Measurements from ENCODE around the gene APBA1.
A peak's percentile ranks its signal among the peaks of the same experiment; 100 is the strongest.

The APBA1 gene

DNA sequence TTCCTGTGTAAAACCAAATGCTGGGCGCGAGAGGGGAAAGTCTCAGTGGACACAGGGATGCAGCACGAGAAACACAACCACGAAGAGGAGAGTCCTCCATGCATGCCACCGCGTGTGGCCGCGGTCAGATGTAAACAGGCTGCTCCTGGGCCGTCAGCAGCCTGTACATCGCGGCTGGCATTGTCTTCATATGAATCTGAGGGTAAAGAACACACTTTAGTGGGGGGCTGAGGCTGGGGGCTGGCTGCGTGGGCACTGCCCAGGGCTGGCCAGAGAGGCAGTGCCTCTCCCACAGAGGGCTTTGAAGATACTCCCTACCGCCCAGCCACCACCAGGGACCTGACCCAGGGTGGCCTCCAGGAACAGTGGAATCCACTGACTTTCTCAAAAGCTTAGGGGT, 241.0 kb downstream of the APBA1 start:
- H3K36me3 ChIP-seq (ENCODE audit: insufficient read depth, low read length), result no peaks in the 10 kb centered on the region
- no peak overlapping the region for H3K4me3 ChIP-seq (ENCODE audit: low read depth, low read length)
- H3K27me3 ChIP-seq (ENCODE audit: insufficient read depth, low read length), result no peaks in the 10 kb centered on the region
- no peaks in the 10 kb centered on the region for H3K79me2 ChIP-seq (ENCODE audit: control insufficient read depth, insufficient read depth, low read length, unreplicated experiment)
- no peak overlapping the region for H3K27ac ChIP-seq (ENCODE audit: low read depth, low read length)
- no peak overlapping the region for H2AFZ ChIP-seq (ENCODE audit: low read length, unreplicated experiment)
- no peaks in the 10 kb centered on the region for H3K4me1 ChIP-seq (ENCODE audit: control insufficient read depth, insufficient read depth, low read length, unreplicated experiment)

DNA sequence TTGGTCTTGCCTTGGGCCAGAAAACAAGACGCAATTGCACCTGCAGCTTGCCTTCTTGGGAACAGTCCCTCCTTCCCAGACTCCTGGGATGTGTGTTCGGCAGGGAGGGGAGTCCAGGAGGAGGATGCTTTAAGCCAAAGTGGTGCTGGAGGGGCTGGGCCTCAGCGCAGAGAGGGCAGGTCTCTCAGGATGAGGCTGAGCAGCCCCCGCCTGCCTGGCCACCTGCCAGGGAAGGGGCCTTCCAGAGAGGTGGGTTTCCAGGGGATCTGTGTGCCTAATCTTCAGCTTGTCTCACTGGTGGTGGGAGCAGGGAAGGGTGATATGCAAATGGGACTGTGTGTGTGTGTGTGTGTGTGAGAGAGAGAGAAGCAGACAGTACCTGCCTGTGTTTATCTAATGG, 242.0 kb downstream of the APBA1 start:
- H2AFZ ChIP-seq (ENCODE audit: low read length, unreplicated experiment), result no peak overlapping the region
- no peak overlapping the region for H3K4me3 ChIP-seq (ENCODE audit: low read depth, low read length)
- H3K27me3 ChIP-seq (ENCODE audit: insufficient read depth, low read length), result no peaks in the 10 kb centered on the region
- no peak overlapping the region for H3K27ac ChIP-seq (ENCODE audit: low read depth, low read length)
- no peaks in the 10 kb centered on the region for H3K79me2 ChIP-seq (ENCODE audit: control insufficient read depth, insufficient read depth, low read length, unreplicated experiment)
- no peaks in the 10 kb centered on the region for H3K4me1 ChIP-seq (ENCODE audit: control insufficient read depth, insufficient read depth, low read length, unreplicated experiment)
- no peaks in the 10 kb centered on the region for H3K36me3 ChIP-seq (ENCODE audit: insufficient read depth, low read length)

DNA sequence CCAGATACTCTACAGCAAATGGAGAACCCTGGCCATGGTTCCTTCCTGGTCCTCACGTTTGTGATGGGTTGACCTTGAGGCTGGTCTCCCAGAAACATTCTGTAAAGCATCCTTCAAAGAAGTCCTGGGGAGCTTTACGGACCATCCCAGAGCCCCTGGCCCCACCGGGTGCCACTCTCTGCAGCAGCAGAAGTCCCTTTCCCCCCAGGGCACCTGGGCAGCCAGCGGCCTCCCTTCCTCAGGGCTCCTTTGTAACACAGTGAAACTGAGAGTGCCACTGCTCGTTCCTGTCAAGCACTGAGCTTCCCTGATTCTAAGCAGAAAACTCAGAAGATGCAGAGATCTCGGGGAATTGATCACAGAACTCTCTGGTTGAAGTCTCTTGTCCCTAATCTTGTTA, 242.9 kb downstream of the APBA1 start:
- Histone ChIP-seq H3K27me3 (ENCODE audit: insufficient read depth, low read length) (peaks cover 8% of the 10 kb centered on the region; the same call in 1 of the 2 replicates), H3K36me3 (ENCODE audit: insufficient read depth, low read length) (no peaks in the 10 kb centered on the region), H3K79me2 (ENCODE audit: control insufficient read depth, insufficient read depth, low read length, unreplicated experiment) (no peaks in the 10 kb centered on the region), H3K4me1 (ENCODE audit: control insufficient read depth, insufficient read depth, low read length, unreplicated experiment) (no peaks in the 10 kb centered on the region), H2AFZ (ENCODE audit: low read length, unreplicated experiment) (no peak overlapping the region), H3K27ac (ENCODE audit: low read depth, low read length) (no peak overlapping the region), H3K4me3 (ENCODE audit: low read depth, low read length) (no peak overlapping the region)

DNA sequence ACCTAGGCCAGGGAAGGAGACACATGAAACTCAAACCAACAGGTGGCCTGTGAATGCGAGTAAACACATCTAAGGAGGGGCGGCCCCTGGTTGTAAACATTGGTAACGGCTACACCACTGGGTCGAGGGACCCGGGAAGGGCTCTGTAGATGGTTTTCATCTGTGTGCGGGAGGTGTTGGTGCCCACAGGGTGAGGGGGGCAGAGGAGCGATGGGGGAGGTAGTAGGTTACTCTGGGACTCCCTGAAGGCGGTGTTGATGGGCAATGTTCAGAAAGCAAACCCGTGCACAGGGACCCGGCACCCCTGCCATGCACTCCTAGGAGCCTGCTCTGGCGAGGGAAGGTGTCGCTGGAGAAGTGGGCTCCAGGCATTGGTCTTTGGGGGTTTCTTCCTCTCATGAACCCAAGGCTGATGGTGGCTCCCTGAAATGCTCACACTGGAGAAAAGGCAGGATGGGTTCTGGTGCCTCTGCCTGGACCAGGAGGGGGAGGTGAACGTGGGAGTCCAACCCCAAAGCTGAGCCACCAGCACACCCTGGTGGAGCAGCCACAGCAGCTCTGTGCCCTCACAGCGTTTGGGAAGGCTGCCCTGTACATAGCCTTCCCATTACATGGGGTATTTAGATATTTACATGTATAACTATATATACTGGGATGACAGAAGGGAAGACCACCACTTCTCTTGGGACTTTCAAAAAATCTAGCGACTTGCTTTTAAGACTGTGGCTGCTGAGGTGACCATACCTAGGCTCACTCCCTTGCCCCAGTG, 244.0 kb downstream of the APBA1 start:
- no peaks in the 10 kb centered on the region for H3K79me2 ChIP-seq (ENCODE audit: control insufficient read depth, insufficient read depth, low read length, unreplicated experiment)
- H3K36me3 ChIP-seq (ENCODE audit: insufficient read depth, low read length), result no peaks in the 10 kb centered on the region
- no peak overlapping the region for H2AFZ ChIP-seq (ENCODE audit: low read length, unreplicated experiment)

DNA sequence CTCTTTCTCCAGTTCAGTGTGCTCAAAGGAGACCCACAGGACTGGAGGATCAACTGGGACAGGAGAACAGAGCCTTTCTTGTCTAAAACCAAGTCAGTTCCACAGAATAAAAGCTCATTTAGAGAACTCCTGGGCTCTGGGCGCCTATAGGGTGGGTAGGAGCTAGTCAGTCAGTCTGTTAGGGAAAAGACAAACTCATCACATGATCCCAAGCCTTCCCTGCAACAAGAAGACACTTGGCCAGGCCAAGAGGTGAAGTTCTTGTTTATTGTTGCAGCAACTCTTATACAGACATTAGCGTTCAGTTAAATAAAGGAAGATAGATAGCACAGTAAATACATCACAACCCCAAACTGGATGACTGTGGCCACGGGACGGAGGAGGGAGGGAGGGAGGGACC, 244.9 kb downstream of the APBA1 start:
- Histone ChIP-seq H3K79me2 (ENCODE audit: control insufficient read depth, insufficient read depth, low read length, unreplicated experiment) (no peaks in the 10 kb centered on the region), H2AFZ (ENCODE audit: low read length, unreplicated experiment) (no peak overlapping the region), H3K4me3 (ENCODE audit: low read depth, low read length) (no peak overlapping the region), H3K36me3 (ENCODE audit: insufficient read depth, low read length) (no peaks in the 10 kb centered on the region), H3K27me3 (ENCODE audit: insufficient read depth, low read length) (peaks cover 9% of the 10 kb centered on the region; the same call in 1 of the 2 replicates), H3K27ac (ENCODE audit: low read depth, low read length) (no peak overlapping the region), H3K4me1 (ENCODE audit: control insufficient read depth, insufficient read depth, low read length, unreplicated experiment) (no peaks in the 10 kb centered on the region)

More for the DNA sequence above, 244.0 kb downstream of the APBA1 start:
- H3K4me3 ChIP-seq (ENCODE audit: low read depth, low read length), result no peak overlapping the region
- no peak overlapping the region for H3K27ac ChIP-seq (ENCODE audit: low read depth, low read length)
- H3K4me1 ChIP-seq (ENCODE audit: control insufficient read depth, insufficient read depth, low read length, unreplicated experiment), result no peaks in the 10 kb centered on the region
- H3K27me3 ChIP-seq (ENCODE audit: insufficient read depth, low read length), result peaks cover 9% of the 10 kb centered on the region; the same call in 1 of the 2 replicates

DNA sequence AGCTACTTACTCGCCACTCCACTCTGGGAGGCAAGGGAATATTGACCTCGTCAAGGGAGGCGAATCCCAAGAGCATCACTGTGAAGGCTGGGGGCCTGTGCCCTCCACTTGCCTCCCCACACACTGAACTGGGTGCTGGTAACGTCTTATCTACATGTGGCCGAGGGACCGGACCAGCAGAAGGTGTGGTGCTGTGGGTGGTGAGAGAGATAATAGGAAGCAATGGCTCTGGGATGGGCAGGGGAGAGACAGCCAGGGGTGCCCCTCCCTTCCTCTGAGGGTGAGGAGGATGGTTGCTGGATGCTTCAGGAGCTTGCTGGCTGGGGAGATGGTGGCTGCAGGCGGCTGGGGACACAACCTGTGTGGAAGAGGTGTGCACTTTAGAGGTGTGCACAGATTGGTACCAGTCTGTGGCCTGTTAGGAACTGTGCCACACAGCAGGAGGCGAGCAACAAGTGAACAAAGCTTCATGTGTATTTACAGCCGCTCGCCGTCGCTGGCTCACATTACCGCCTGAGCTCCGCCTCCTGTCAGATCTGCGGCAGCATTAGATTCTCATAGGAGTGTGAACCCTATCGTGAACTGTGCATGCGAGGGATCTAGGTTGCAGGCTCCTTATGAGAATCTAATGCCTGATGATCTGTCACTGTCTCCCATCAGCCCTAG, 246.9 kb downstream of the APBA1 start:
- Histone ChIP-seq H3K4me3 (ENCODE audit: low read depth, low read length) (no peak overlapping the region), H3K4me1 (ENCODE audit: control insufficient read depth, insufficient read depth, low read length, unreplicated experiment) (no peaks in the 10 kb centered on the region), H3K36me3 (ENCODE audit: insufficient read depth, low read length) (no peaks in the 10 kb centered on the region), H3K27ac (ENCODE audit: low read depth, low read length) (no peak overlapping the region), H3K27me3 (ENCODE audit: insufficient read depth, low read length) (peaks cover 12% of the 10 kb centered on the region), H3K79me2 (ENCODE audit: control insufficient read depth, insufficient read depth, low read length, unreplicated experiment) (no peaks in the 10 kb centered on the region), H2AFZ (ENCODE audit: low read length, unreplicated experiment) (no peak overlapping the region)

DNA sequence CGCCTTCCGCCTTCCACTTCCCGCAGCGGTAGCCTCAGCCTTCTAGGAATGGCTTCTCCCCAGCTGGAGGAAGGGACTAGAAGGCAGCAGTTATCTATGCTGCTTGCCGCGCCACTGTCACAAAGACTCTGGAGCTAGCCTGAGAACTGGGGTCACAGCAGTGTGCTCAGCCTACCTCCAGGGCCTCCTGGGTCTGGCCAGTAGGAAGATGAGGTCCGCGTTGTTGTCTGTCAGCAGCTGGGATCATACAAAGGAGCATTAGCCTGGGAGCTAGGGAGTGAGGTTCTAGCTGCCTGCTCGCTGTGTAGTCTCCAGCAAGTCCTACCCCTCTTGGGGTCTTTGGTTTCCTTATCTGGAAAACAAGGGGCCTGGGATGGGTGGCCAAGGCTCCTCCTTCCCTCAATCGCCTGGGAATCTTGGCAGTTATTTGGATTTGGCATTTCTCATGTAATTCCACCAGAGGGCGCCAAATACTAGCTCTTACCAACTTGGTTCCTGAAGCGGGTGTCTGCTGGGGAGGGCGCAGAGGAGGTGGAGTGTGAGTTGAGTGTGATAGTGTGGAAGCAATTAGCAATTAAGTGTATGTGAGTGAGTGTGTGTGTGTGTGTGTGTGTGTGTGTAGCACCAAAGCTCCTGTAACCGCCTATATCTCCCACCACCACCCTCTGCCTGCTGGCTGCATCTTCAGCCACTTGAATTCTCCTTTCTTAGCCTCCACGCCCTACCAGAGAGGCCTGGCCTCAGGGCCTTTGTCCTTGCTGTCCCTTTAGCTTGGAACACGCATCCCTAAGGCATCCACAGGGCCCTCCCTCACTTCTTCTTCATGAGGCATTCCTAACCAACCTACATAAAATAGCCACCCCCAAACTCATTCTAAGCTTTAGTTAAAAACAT, 250.0 kb downstream of the APBA1 start:
- no peak overlapping the region for H2AFZ ChIP-seq (ENCODE audit: low read length, unreplicated experiment)

DNA sequence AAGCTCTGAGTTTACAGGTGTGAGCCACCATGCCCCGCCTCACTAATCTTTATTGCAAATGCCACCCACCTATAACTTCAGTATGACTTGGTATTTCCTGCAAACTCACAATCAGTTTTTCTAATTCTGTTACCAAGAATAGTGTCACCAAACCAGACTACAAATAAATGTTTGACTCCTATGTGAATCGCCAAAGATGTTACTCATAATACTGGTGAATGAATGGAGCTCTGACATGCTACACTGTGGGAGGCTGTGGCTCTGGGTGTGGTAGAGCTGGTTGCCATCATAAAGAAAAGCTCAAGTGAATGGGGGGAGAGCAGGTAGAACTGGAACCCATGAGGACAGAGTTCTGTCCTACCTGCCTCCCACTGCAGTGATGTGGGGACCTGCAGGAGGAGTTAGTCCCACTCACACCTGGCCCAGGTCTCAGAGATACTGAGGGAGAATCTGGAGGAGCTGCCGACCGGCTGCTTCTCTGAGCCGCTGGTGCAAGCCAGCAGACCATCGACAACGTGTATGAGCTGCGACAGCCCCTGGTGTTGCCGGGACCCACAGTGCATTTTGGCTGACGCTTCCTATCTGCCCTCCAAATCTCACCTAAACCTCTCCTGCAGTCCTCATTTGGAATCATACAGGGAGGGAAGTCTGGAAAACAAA, 251.4 kb downstream of the APBA1 start:
- Histone ChIP-seq H3K79me2 (ENCODE audit: control insufficient read depth, insufficient read depth, low read length, unreplicated experiment) (no peaks in the 10 kb centered on the region), H3K36me3 (ENCODE audit: insufficient read depth, low read length) (no peaks in the 10 kb centered on the region), H2AFZ (ENCODE audit: low read length, unreplicated experiment) (no peak overlapping the region), H3K4me3 (ENCODE audit: low read depth, low read length) (no peak overlapping the region), H3K27ac (ENCODE audit: low read depth, low read length) (no peak overlapping the region), H3K27me3 (ENCODE audit: insufficient read depth, low read length) (peaks cover 12% of the 10 kb centered on the region), H3K4me1 (ENCODE audit: control insufficient read depth, insufficient read depth, low read length, unreplicated experiment) (no peaks in the 10 kb centered on the region)

More for the DNA sequence above, 250.0 kb downstream of the APBA1 start:
- H3K27ac ChIP-seq (ENCODE audit: low read depth, low read length), result no peak overlapping the region
- H3K36me3 ChIP-seq (ENCODE audit: insufficient read depth, low read length), result no peaks in the 10 kb centered on the region
- no peak overlapping the region for H3K4me3 ChIP-seq (ENCODE audit: low read depth, low read length)
- peaks cover 12% of the 10 kb centered on the region for H3K27me3 ChIP-seq (ENCODE audit: insufficient read depth, low read length)
- H3K79me2 ChIP-seq (ENCODE audit: control insufficient read depth, insufficient read depth, low read length, unreplicated experiment), result no peaks in the 10 kb centered on the region
- H3K4me1 ChIP-seq (ENCODE audit: control insufficient read depth, insufficient read depth, low read length, unreplicated experiment), result no peaks in the 10 kb centered on the region

DNA sequence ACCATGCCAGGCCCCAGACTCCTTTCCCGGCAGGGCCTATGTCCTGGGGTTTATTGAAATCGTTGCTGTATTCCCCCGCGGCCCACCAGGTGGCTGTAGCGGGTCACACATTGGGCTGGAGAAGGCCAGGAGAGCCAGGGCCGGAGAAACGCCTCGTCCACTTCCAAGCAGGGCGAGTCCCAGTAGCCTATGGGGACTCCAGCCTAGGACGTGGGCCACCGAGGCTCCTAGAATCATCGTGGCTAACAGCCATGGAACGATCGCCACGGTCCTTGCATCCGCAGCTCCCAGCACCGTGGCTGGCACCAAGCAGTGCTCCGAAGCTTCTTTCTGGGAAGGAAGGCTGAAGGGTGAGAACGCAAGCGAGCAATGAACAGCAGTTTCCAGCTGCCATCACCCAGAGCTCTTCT, 259.4 kb downstream of the APBA1 start:
- Histone ChIP-seq H3K36me3 (ENCODE audit: insufficient read depth, low read length) (no peaks in the 10 kb centered on the region), H3K79me2 (ENCODE audit: control insufficient read depth, insufficient read depth, low read length, unreplicated experiment) (no peaks in the 10 kb centered on the region), H3K4me3 (ENCODE audit: low read depth, low read length) (no peak overlapping the region), H3K27ac (ENCODE audit: low read depth, low read length) (no peak overlapping the region), H3K4me1 (ENCODE audit: control insufficient read depth, insufficient read depth, low read length, unreplicated experiment) (no peaks in the 10 kb centered on the region), H2AFZ (ENCODE audit: low read length, unreplicated experiment) (peak overlapping the region; percentile 5), H3K27me3 (ENCODE audit: insufficient read depth, low read length) (no peaks in the 10 kb centered on the region)
